Sigmoid colon (tissue), 7 donors: ENCODE measurements around the gene MAPK13. TPM values are rescaled to one million over a fixed set of nuclear protein-coding genes. Genes with fewer than 3 reads are reported as not detected.

Experiments used
- DNase-seq: peaks from one replicate; pipeline ENCODE4 v3.0.0-alpha.2; 2019
- H3K27ac ChIP-seq, 4 donors: fragments of 200-600 bp; sonication (generic); one replicate each; pipeline ENCODE4 v1.5.1; 2016 to 2019; ENCODE audit warnings: mild to moderate bottlenecking in 1 of 4
- H3K27me3 ChIP-seq, 3 donors: fragments of 200-600 bp; sonication (generic); one replicate each; pipeline ENCODE4 v1.5.1; 2019; ENCODE audit warnings: mild to moderate bottlenecking in 1 of 3
- H3K36me3 ChIP-seq, 4 donors: fragments of 200-600 bp; sonication (generic); one replicate each; pipeline ENCODE4 v1.5.1; 2016 to 2019
- H3K4me1 ChIP-seq, 4 donors: fragments of 200-600 bp; sonication (generic); one replicate each; pipeline ENCODE4 v1.5.1; 2017 to 2019
- H3K4me3 ChIP-seq, 4 donors: fragments of 200-600 bp; sonication (generic); one replicate each; pipeline ENCODE4 v1.5.1; 2017 to 2019; ENCODE audit warnings: mild to moderate bottlenecking in 2 of 4, moderate library complexity in 1 of 4
- H3K9me3 ChIP-seq, 4 donors: fragments of 200-600 bp in 3 of 4; sonication (generic) in 3 of 4; one replicate each; pipeline versions ENCODE4 v1.5.1 to v1.6.1; 2013 to 2019
- EP300 ChIP-seq, 4 donors: sonication (generic); formaldehyde crosslinking; IDR thresholded peaks; one replicate each; pipeline ENCODE4 v1.6.1; 2017; ENCODE audit warnings: antibody characterized with exemption in 4 of 4
- POLR2A ChIP-seq, 2 donors: fragments of 450-650 bp; IDR thresholded peaks; one replicate each; pipeline ENCODE4 v1.6.1; 2016; ENCODE audit warnings: antibody characterized with exemption in 2 of 2, mild to moderate bottlenecking in 2 of 2, moderate library complexity in 2 of 2
- POLR2AphosphoS5 ChIP-seq, 4 donors: sonication (generic); formaldehyde crosslinking; IDR thresholded peaks; one replicate each; pipeline ENCODE4 v1.6.1; 2017; ENCODE audit warnings: antibody characterized with exemption in 4 of 4
- WGBS, 2 donors: extraction: QIAGEN DNeasy Blood & Tissue Kit; methylation state at CpG; one replicate each; pipeline ENCODE4 v1.1.7; 2013; 5-methylcytosine and 5-hydroxymethylcytosine counted together
- intact Hi-C: fragments of 100-400 bp; cut with DNase I; formaldehyde crosslinking; loops from one replicate; pipeline ENCODE4 v1.15.1; 2023
- polyA plus RNA-seq, 3 donors: library from polyadenylated mRNA; stranded (reverse); fragments of 200-250 nt; gene quantifications; one replicate each; pipeline ENCODE4 v1.2.3, GENCODE V29; 2013
- total RNA-seq, 4 donors: library from RNA; depleted of rRNA; stranded (reverse); fragments of >200 nt; gene quantifications; one replicate each; pipeline ENCODE4 v1.1.0, GENCODE V29; 2016
- TF ChIP-seq, protein P1 (sequence below), 4 experiments: fragments of 450-650 bp in 3 of 4; fragments of 200-600 bp in 1 of 4; IDR thresholded peaks; one replicate each; pipeline ENCODE4 v1.5.1; 2016 to 2019; ENCODE audit warnings: antibody characterized with exemption in 4 of 4, mild to moderate bottlenecking in 3 of 4, moderate library complexity in 2 of 4
- donor health status: healthy with polysubstance abuse.
- donor health status: Bipolar disorder and iron deficiency.
- donor health status: healthy.

The MAPK13 gene
- total and polyA plus RNA-seq, 7 donors, result 1.8 to 159 (median 3.6) TPM

DNA sequence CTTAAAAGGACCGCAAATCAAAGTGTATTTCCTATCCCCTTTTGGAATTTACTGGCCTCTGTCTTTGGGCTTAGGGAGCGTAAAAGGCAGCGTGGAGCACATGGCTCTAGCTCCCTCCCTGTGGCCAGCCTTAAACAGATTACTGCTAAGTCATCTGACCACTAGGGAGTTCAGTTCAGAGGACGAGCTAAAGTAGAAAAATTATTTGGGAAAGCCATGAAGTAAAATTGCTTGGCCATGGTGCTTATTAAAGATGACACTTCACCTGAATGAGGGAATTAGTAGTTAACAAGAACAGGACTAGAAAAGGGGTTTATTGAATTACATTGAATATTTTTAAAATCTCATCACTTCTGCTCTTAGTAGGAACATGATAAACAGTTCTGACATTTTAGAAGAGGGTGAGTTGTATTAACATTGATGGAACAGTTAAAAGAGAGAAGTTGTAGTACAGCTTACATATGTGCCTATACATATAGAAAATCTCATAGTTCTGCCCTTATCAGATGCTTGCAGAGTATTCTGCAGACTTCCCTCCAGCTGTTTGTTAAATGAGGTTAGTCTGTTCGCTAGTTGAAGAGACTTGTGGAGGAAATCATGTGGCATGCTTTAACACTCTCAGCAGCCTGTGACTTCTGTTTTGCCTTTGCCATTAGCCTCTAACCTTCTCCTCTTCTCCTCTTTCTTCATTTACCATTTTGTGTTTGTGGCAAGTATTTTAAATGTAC, 31.2 kb upstream of the MAPK13 start:
- no peak for DNase-seq
- H3K27me3 ChIP-seq, result no peaks in the 10 kb centered on the region
- H3K4me1 ChIP-seq, result peaks cover 0 to 30% (median 11%) of the 10 kb centered on the region in 4 donors
- peaks cover 0 to 56% (median 7%) of the 10 kb centered on the region in 4 donors for H3K36me3 ChIP-seq
- 71 to 91% methylated on average over 5 of the region's 5 CpGs for WGBS, 2 donors
- TF ChIP-seq EP300 (IDR thresholded peaks at IDR 0.05) (no peak), POLR2A (IDR thresholded peaks at IDR 0.05) (no peak), POLR2AphosphoS5 (IDR thresholded peaks at IDR 0.05) (no peak)
- TF ChIP-seq, protein P1, sequence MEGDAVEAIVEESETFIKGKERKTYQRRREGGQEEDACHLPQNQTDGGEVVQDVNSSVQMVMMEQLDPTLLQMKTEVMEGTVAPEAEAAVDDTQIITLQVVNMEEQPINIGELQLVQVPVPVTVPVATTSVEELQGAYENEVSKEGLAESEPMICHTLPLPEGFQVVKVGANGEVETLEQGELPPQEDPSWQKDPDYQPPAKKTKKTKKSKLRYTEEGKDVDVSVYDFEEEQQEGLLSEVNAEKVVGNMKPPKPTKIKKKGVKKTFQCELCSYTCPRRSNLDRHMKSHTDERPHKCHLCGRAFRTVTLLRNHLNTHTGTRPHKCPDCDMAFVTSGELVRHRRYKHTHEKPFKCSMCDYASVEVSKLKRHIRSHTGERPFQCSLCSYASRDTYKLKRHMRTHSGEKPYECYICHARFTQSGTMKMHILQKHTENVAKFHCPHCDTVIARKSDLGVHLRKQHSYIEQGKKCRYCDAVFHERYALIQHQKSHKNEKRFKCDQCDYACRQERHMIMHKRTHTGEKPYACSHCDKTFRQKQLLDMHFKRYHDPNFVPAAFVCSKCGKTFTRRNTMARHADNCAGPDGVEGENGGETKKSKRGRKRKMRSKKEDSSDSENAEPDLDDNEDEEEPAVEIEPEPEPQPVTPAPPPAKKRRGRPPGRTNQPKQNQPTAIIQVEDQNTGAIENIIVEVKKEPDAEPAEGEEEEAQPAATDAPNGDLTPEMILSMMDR (IDR thresholded peaks at IDR 0.05), result no peak
- no peaks in the 10 kb centered on the region for H3K9me3 ChIP-seq
- H3K4me3 ChIP-seq, result no peak overlapping the region
- intact Hi-C loops, result loop anchor here (5.0 kb wide), 2 partner anchors 98 to 177 kb away; partner anchors contain the start of genes BRPF3 and SRPK1
- H3K27ac ChIP-seq, result peak overlapping the region in 1 of 4 donors; percentile 48

DNA sequence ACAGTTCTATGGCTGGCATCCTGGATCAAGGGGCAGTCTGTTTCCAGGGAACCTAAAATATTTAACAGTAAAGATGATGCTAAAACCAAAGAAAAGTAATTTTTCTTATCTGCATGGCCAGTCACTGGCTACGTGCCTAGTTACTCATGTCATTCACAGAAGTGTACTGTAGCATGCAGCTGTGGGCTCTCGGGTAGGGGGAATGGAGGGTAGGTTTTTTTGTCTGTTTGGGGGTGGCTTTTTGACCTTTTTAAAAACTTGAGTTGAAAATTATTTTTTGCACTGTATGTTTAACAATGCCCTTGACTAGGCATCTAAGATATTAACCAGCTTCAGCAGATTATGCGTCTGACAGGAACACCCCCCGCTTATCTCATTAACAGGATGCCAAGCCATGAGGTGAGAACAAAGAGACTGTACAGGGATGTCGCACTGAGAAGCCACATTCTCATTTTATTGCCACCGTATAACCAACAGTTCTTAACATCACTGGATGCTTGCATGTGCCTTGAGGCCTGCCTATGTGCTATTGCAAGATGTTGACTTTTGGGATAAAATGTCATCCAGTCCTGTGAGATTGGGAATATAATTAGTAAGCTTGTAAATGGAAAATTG, 30.3 kb upstream of the MAPK13 start:
- Histone ChIP-seq H3K27me3 (no peaks in the 10 kb centered on the region), H3K27ac (no peak overlapping the region), H3K36me3 (peaks cover 0 to 61% (median 7%) of the 10 kb centered on the region in 4 donors), H3K4me3 (no peak overlapping the region), H3K4me1 (peaks cover 0 to 33% (median 13%) of the 10 kb centered on the region in 4 donors), H3K9me3 (no peaks in the 10 kb centered on the region)
- no peak for DNase-seq
- 35 to 41% methylated on average over 6 of the region's 6 CpGs for WGBS, 2 donors
- intact Hi-C loops, result loop anchor here (5.0 kb wide), 2 partner anchors 97 to 178 kb away; partner anchors contain the start of genes BRPF3 and SRPK1
- TF ChIP-seq POLR2AphosphoS5 (IDR thresholded peaks at IDR 0.05) (no peak), POLR2A (IDR thresholded peaks at IDR 0.05) (no peak), EP300 (IDR thresholded peaks at IDR 0.05) (no peak)
- TF ChIP-seq, protein P1 (IDR thresholded peaks at IDR 0.05), result no peak

DNA sequence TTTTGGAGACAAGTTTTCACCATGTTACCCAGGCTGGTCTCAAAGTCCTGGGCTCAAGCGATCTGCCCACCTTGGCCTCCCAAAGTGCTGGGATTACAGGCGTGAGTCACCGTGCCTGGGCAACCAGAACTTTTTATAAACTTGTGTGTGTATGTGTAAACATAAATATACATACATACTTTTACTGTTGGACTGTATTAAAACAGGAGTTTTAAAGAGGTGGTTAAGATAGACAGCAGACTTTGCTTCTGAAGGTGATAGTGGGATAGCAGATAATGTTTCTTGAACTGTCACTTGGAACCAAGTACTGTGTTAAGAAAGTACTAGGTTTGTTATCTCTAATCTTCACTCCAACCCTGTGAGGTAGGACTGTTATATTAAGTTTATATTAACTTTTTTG, 28.6 kb upstream of the MAPK13 start:
- peaks cover 0 to 51% (median 7%) of the 10 kb centered on the region in 4 donors for H3K36me3 ChIP-seq
- intact Hi-C loops, result no loop called here
- no peak for DNase-seq

DNA sequence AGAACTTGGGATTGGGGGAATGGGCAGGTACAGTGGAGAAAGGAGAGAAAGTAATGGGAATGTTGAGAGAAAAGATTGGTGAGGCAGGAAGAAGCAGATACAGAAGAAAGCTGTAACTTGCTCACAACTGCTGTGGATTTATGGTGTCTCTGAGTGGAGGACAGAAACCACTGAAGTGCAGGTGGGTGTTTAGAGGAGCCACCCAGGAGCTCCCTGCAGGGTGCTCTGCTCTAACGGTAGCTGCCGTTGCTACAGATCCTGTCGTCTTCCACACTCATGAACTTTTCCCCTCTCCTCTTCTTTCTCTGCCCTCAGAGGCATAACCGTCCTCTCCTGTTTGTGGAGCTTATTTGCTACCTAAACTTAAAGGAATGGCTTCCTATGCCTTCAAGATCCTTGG, 27.5 kb upstream of the MAPK13 start:
- intact Hi-C loops, result no loop called here
- DNase-seq, result no peak
- no peak for TF ChIP-seq POLR2A (IDR thresholded peaks at IDR 0.05)
- TF ChIP-seq POLR2AphosphoS5 (IDR thresholded peaks at IDR 0.05), result no peak
- TF ChIP-seq, protein P1 (IDR thresholded peaks at IDR 0.05), result no peak
- TF ChIP-seq EP300 (IDR thresholded peaks at IDR 0.05), result no peak
- WGBS, 2 donors, result 70 to 78% methylated on average over 4 of the region's 4 CpGs
- Histone ChIP-seq H3K36me3 (peaks cover 0 to 50% (median 15%) of the 10 kb centered on the region in 4 donors), H3K4me3 (no peak overlapping the region), H3K27me3 (no peaks in the 10 kb centered on the region), H3K27ac (no peak overlapping the region), H3K4me1 (peaks cover 0 to 36% (median 14%) of the 10 kb centered on the region in 4 donors), H3K9me3 (no peaks in the 10 kb centered on the region)

More for the DNA sequence above, 28.6 kb upstream of the MAPK13 start:
- H3K4me1 ChIP-seq, result peaks cover 0 to 36% (median 14%) of the 10 kb centered on the region in 4 donors
- no peak overlapping the region for H3K4me3 ChIP-seq
- H3K27me3 ChIP-seq, result no peaks in the 10 kb centered on the region
- TF ChIP-seq POLR2AphosphoS5 (IDR thresholded peaks at IDR 0.05) (no peak), POLR2A (IDR thresholded peaks at IDR 0.05) (no peak), EP300 (IDR thresholded peaks at IDR 0.05) (no peak)
- TF ChIP-seq, protein P1 (IDR thresholded peaks at IDR 0.05), result no peak
- 96 to 97% methylated on average over 3 of the region's 3 CpGs for WGBS, 2 donors
- H3K27ac ChIP-seq, result no peak overlapping the region
- H3K9me3 ChIP-seq, result no peaks in the 10 kb centered on the region
